Uterus (tissue), 4 donors: ENCODE results near the gene C1orf50. TPM values are rescaled to one million over a fixed set of nuclear protein-coding genes. Genes with fewer than 3 reads are reported as not detected.

Experiments
- DNase-seq, 2 donors: peaks; one replicate each; pipeline ENCODE4 v3.0.0-alpha.2; 2019 to 2020
- H3K27ac ChIP-seq, 2 donors: fragments of 200-600 bp; sonication (generic); 1 replicate in 1 of 2; 2 replicates in 1 of 2; pipeline ENCODE4 v1.5.1; 2016 to 2018
- H3K27me3 ChIP-seq, 2 donors: fragments of 200-600 bp; sonication (generic); one replicate each; pipeline ENCODE4 v1.5.1; 2018 to 2019; ENCODE audit warnings: control low read depth in 1 of 2
- H3K36me3 ChIP-seq, 2 donors: fragments of 200-600 bp; sonication (generic); one replicate each; pipeline ENCODE4 v1.5.1; 2019; ENCODE audit warnings: control low read depth in 1 of 2
- H3K4me1 ChIP-seq, 2 donors: fragments of 200-600 bp; sonication (generic); one replicate each; pipeline ENCODE4 v1.5.1; 2018 to 2019; ENCODE audit warnings: control low read depth in 1 of 2
- H3K4me3 ChIP-seq, 2 donors: fragments of 200-600 bp; sonication (generic); 1 replicate in 1 of 2; 2 replicates in 1 of 2; pipeline ENCODE4 v1.5.1; 2018 to 2019; ENCODE audit warnings: mild to moderate bottlenecking in 1 of 2
- H3K9me3 ChIP-seq, 2 donors: fragments of 200-600 bp; sonication (generic); one replicate each; pipeline ENCODE4 v1.5.1; 2019; ENCODE audit warnings: control low read depth in 1 of 2
- CTCF ChIP-seq, 4 experiments: fragments of 200-600 bp in 2 of 4; fragments of 450-650 bp in 2 of 4; sonication (generic) in 2 of 4; IDR thresholded peaks; one replicate each; pipeline ENCODE4 v1.5.1; 2016 to 2019; ENCODE audit warnings: antibody characterized with exemption in 4 of 4, mild to moderate bottlenecking in 2 of 4, moderate library complexity in 1 of 4
- POLR2A ChIP-seq, 2 donors: fragments of 450-650 bp; IDR thresholded peaks; one replicate each; pipeline ENCODE4 v1.6.1; 2016; ENCODE audit warnings: antibody characterized with exemption in 2 of 2, mild to moderate bottlenecking in 1 of 2, moderate library complexity in 1 of 2
- intact Hi-C: fragments of 100-400 bp; cut with DNase I; formaldehyde crosslinking; loops from one replicate; pipeline ENCODE4 v1.15.1; 2023; ENCODE audit warnings: low total_unique reads
- total RNA-seq, 4 donors: library from RNA; depleted of rRNA in 3 of 4; stranded (reverse); fragments of >200 nt in 3 of 4; gene quantifications; one replicate each; pipeline versions ENCODE4 v1.1.0 to v1.2.4, GENCODE V29; 2014 to 2023
- donor health status: DM: yes; HTN: yes; CAD: no.

C1orf50 gene
- total RNA-seq, 4 donors from 2014 or later: 0.26 to 6.7 (median 5.7) TPM; not detected in 1

GRCh38 chr1:42816585-42817439 lies 49.8 kb downstream of the C1orf50 start, which contains the start of the genes ERMAP and SVBP:
Gene ERMAP (plus strand): TSS chr1:42817122. CDS start chr1:42830449, 13,327 bp downstream.
Gene SVBP (minus strand): TSS chr1:42817397. CDS start chr1:42816544, 853 bp downstream.
- peak; percentile 91 to 94 for DNase-seq
- TF ChIP-seq CTCF (IDR thresholded peaks at IDR 0.05) (peak in 1 of 4 experiments; percentile 9), POLR2A (IDR thresholded peaks at IDR 0.05) (peak in 1 of 2 donors; percentile 64)
- no peaks in the 10 kb centered on the region for H3K9me3 ChIP-seq
- H3K36me3 ChIP-seq: no peaks in the 10 kb centered on the region
- peak within 1 kb of the TSS; percentile 95 to 98 for H3K27ac ChIP-seq
- H3K4me1 ChIP-seq: peaks cover 0 to 7% of the 10 kb centered on the region in 2 donors
- intact Hi-C loops: no loop called here
- H3K4me3 ChIP-seq: peak within 1 kb of the TSS; percentile 64 to 83
- no peaks in the 10 kb centered on the region for H3K27me3 ChIP-seq

DNA sequence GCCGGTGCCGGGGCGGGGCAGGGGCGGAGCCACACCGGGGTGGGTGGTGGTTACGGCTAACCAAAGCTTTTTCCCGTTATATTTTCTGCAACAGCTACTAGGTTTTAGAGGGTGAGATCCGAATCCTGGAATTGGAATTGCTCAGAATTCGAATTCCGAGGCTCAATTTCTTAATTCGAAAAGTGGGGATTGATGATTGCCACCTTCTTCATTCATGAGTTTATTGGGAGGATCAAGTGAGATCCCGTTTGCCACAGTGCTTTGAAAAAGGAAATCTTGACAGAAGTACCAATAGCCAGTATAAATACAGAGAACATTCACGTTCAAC lies 50.4 kb downstream of the C1orf50 start:
- no peaks in the 10 kb centered on the region for H3K9me3 ChIP-seq
- H3K27me3 ChIP-seq: no peaks in the 10 kb centered on the region
- no peaks in the 10 kb centered on the region for H3K36me3 ChIP-seq
- H3K4me1 ChIP-seq: peaks cover 0 to 7% of the 10 kb centered on the region in 2 donors
- intact Hi-C loops: no loop called here
- peak overlapping the region; percentile 64 to 83 for H3K4me3 ChIP-seq
- no peak for DNase-seq
- peak overlapping the region; percentile 95 to 98 for H3K27ac ChIP-seq
- no peak for TF ChIP-seq CTCF (IDR thresholded peaks at IDR 0.05)
- TF ChIP-seq POLR2A (IDR thresholded peaks at IDR 0.05): no peak

- Histone ChIP-seq H3K4me3 (no peak overlapping the region), H3K36me3 (no peaks in the 10 kb centered on the region), H3K9me3 (no peaks in the 10 kb centered on the region), H3K27ac (peak overlapping the region; percentile 95 to 98), H3K4me1 (peaks cover 0 to 7% of the 10 kb centered on the region in 2 donors), H3K27me3 (no peaks in the 10 kb centered on the region)
- intact Hi-C loops: no loop called here
- TF ChIP-seq POLR2A (IDR thresholded peaks at IDR 0.05) (no peak), CTCF (IDR thresholded peaks at IDR 0.05) (no peak)
- DNase-seq: no peak
Measured at GRCh38 chr1:42817976-42818375, 50.9 kb downstream of the C1orf50 start.

DNA sequence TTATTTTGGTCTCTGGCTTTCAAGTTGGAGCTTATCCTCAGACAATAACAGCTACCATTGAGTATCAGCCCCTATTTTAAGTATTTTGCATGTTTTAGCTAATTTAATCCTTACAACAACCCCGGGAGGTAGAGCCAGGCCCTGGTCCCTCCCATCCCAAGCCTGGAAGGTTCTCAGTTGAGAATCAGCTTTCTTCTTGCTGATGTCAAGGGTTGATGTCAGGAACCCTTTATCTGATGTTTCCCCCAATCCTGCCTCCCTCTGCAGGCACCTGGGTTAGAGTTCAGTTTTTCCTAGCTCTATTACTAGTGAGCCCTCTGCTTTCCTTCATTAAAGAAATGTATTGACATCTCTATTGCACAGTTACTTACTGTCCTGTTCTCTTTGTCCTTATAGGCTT lies 53.8 kb downstream of the C1orf50 start:
- Histone ChIP-seq H3K27ac (no peak overlapping the region), H3K4me1 (peaks cover 0 to 3% of the 10 kb centered on the region in 2 donors), H3K27me3 (no peaks in the 10 kb centered on the region), H3K4me3 (no peak overlapping the region), H3K9me3 (no peaks in the 10 kb centered on the region), H3K36me3 (no peaks in the 10 kb centered on the region)
- intact Hi-C loops: no loop called here
- no peak for DNase-seq
- no peak for TF ChIP-seq POLR2A (IDR thresholded peaks at IDR 0.05)
- TF ChIP-seq CTCF (IDR thresholded peaks at IDR 0.05): no peak

DNA sequence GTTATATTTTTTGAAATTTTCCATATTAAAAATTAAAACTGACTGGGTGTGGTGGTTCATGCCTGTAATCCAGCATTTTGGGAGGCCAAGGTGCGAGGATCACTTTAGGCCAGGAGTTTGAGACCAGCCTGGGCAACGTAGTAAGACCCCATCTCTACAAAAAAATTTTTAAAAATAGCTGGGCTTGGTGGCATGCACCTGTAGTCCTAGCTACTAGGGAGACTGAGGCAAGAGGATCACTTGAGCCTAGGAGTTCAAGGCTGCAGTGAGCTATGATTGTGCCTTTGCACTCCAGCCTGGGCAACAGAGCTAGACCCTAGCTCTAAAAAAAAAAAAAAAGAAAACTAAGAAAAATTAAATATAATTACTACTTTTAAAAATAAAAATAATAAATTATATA lies 54.6 kb downstream of the C1orf50 start:
- Histone ChIP-seq H3K9me3 (no peaks in the 10 kb centered on the region), H3K4me1 (no peaks in the 10 kb centered on the region), H3K27me3 (no peaks in the 10 kb centered on the region), H3K27ac (no peak overlapping the region), H3K36me3 (no peaks in the 10 kb centered on the region), H3K4me3 (no peak overlapping the region)
- intact Hi-C loops: no loop called here
- DNase-seq: no peak
- TF ChIP-seq CTCF (IDR thresholded peaks at IDR 0.05): no peak
- TF ChIP-seq POLR2A (IDR thresholded peaks at IDR 0.05): no peak
